HEK293T (cell line): ENCODE data around the gene NIP7.

Source experiments
- CTCF ChIA-PET: fragments of 350-600 bp; formaldehyde crosslinking; extraction: SDS; loops from one replicate; lab custom pipeline; 2021; ENCODE audit warnings: antibody characterized with exemption, inconsistent platforms; lab: Yijun Ruan, JAX
- POLR2A ChIA-PET: fragments of 350-600 bp; formaldehyde crosslinking; extraction: SDS; loops from one replicate; lab custom pipeline; 2020; ENCODE audit warnings: antibody characterized with exemption, inconsistent platforms; lab: Yijun Ruan, JAX
- DNase-seq: peaks from one replicate; pipeline ENCODE4 v3.0.0; 2012; ENCODE audit warnings: mixed read lengths; ENCODE audit errors: extremely low spot score
- ARNT ChIP-seq: fragments of 450-650 bp; IDR thresholded peaks from 2 replicates; pipeline ENCODE4 v1.6.1; 2017; ENCODE audit warnings: mild to moderate bottlenecking
- BHLHE40 ChIP-seq: fragments of 450-650 bp; IDR thresholded peaks from 2 replicates; pipeline ENCODE4 v1.6.1; 2016; ENCODE audit warnings: mild to moderate bottlenecking, moderate library complexity, borderline replicate concordance
- CTBP1 ChIP-seq: fragments of 450-650 bp; IDR thresholded peaks from 2 replicates; pipeline ENCODE4 v1.6.1; 2016; ENCODE audit warnings: borderline replicate concordance
- ELF4 ChIP-seq: fragments of 450-650 bp; IDR thresholded peaks from 2 replicates; pipeline ENCODE4 v1.6.1; 2017; ENCODE audit warnings: antibody characterized with exemption
- FOXA1 ChIP-seq: fragments of 450-650 bp; IDR thresholded peaks from 2 replicates; pipeline ENCODE4 v1.6.1; 2016; ENCODE audit warnings: mild to moderate bottlenecking
- FOXK2 ChIP-seq: fragments of 450-650 bp; IDR thresholded peaks from 2 replicates; pipeline ENCODE4 v1.6.1; 2016; ENCODE audit warnings: mild to moderate bottlenecking
- FOXM1 ChIP-seq: fragments of 450-650 bp; IDR thresholded peaks from 2 replicates; pipeline ENCODE4 v1.6.1; 2017; ENCODE audit warnings: mild to moderate bottlenecking, borderline replicate concordance
- HDGF ChIP-seq: fragments of 450-650 bp; IDR thresholded peaks from 2 replicates; pipeline ENCODE4 v1.6.1; 2017; ENCODE audit warnings: antibody characterized with exemption, borderline replicate concordance
- L3MBTL2 ChIP-seq: fragments of 450-650 bp; conservative IDR thresholded peaks from 2 replicates; pipeline ENCODE4 v1.6.1; 2016; ENCODE audit warnings: mild to moderate bottlenecking
- LEF1 ChIP-seq: fragments of 450-650 bp; IDR thresholded peaks from 2 replicates; pipeline ENCODE4 v1.6.1; 2017; ENCODE audit warnings: mild to moderate bottlenecking, borderline replicate concordance
- NFRKB ChIP-seq: fragments of 450-650 bp; IDR thresholded peaks from 2 replicates; pipeline ENCODE4 v1.6.1; 2016; ENCODE audit warnings: mild to moderate bottlenecking, moderate library complexity
- PKNOX1 ChIP-seq: fragments of 450-650 bp; IDR thresholded peaks from 2 replicates; pipeline ENCODE4 v1.6.1; 2016
- SP1 ChIP-seq: fragments of 450-650 bp; IDR thresholded peaks from 2 replicates; pipeline ENCODE4 v1.6.1; 2017
- SUZ12 ChIP-seq: fragments of 450-650 bp; IDR thresholded peaks from 2 replicates; pipeline ENCODE4 v1.6.1; 2016; ENCODE audit warnings: mild to moderate bottlenecking
- TARDBP ChIP-seq: fragments of 450-650 bp; IDR thresholded peaks from 2 replicates; pipeline ENCODE4 v1.6.1; 2016
- ZNF384 ChIP-seq: fragments of 450-650 bp; IDR thresholded peaks from 2 replicates; pipeline ENCODE4 v1.6.1; 2016

NIP7 gene

GRCh38 chr16:69371564-69371963 is 32.0 kb downstream of the NIP7 start:
- TF ChIP-seq PKNOX1 (no peak), NFRKB (no peak), HDGF (no peak), ARNT (no peak), LEF1 (no peak), FOXA1 (no peak), CTBP1 (no peak), FOXK2 (no peak), ZNF384 (no peak), ELF4 (no peak)
- CTCF ChIA-PET, result no interaction called here
- no peak for DNase-seq
- POLR2A ChIA-PET, result no interaction called here

- ChIA-PET CTCF (no interaction called here), POLR2A (interaction anchor here (0.9 kb wide), 1 partner anchor 10 kb away, joined by 3 read pairs; no protein-coding TSS in a partner anchor)
- TF ChIP-seq LEF1 (no peak), SUZ12 (no peak), CTBP1 (no peak), ZNF384 (no peak), FOXM1 (no peak), FOXA1 (no peak)
- no peak for DNase-seq
These were observed 33.4 kb downstream of the NIP7 start for GRCh38 chr16:69373019-69373418.

- DNase-seq, result no peak
- POLR2A ChIA-PET, result no interaction called here
- TF ChIP-seq FOXM1 (no peak), L3MBTL2 (no peak), SP1 (no peak), ZNF384 (no peak), NFRKB (no peak), ELF4 (no peak), HDGF (no peak), CTBP1 (no peak), FOXK2 (no peak), LEF1 (no peak), TARDBP (no peak), FOXA1 (no peak)
- CTCF ChIA-PET, result no interaction called here
These were observed 37.0 kb downstream of the NIP7 start for GRCh38 chr16:69376393-69377059.

- no peak for DNase-seq
- TF ChIP-seq BHLHE40, result no peak
- no peak for TF ChIP-seq ZNF384
- no peak for TF ChIP-seq ARNT
- TF ChIP-seq L3MBTL2, result no peak
- POLR2A ChIA-PET, result no interaction called here
- CTCF ChIA-PET, result no interaction called here
These were observed 38.5 kb downstream of the NIP7 start for GRCh38 chr16:69378036-69378435.

- CTCF ChIA-PET, result no interaction called here
- TF ChIP-seq FOXM1 (no peak), NFRKB (no peak), ZNF384 (no peak), LEF1 (no peak), HDGF (no peak), FOXK2 (no peak), SUZ12 (no peak), TARDBP (no peak), ELF4 (no peak)
- POLR2A ChIA-PET, result no interaction called here
- no peak for DNase-seq
These were observed 39.2 kb downstream of the NIP7 start for GRCh38 chr16:69378760-69379159.

- ChIA-PET POLR2A (no interaction called here), CTCF (interaction anchor here (0.7 kb wide), 1 partner anchor 15 kb away, joined by 5 read pairs; no protein-coding TSS in a partner anchor)
- no peak for TF ChIP-seq SP1
- TF ChIP-seq LEF1, result no peak
- TF ChIP-seq PKNOX1, result no peak
- no peak for TF ChIP-seq FOXK2
- no peak for TF ChIP-seq FOXA1
- TF ChIP-seq CTBP1, result no peak
- TF ChIP-seq ARNT, result no peak
- no peak for TF ChIP-seq SUZ12
- no peak for TF ChIP-seq TARDBP
- TF ChIP-seq NFRKB, result no peak
- no peak for TF ChIP-seq FOXM1
- TF ChIP-seq L3MBTL2, result no peak
- TF ChIP-seq ZNF384, result no peak
- TF ChIP-seq HDGF, result no peak
- TF ChIP-seq BHLHE40, result no peak
- no peak for TF ChIP-seq ELF4
- no peak for DNase-seq
These were observed 41.7 kb downstream of the NIP7 start for GRCh38 chr16:69381231-69381630.

GRCh38 chr16:69382421-69382820 is 42.8 kb downstream of the NIP7 start:
- TF ChIP-seq TARDBP (no peak), PKNOX1 (no peak), NFRKB (no peak), BHLHE40 (no peak), FOXM1 (no peak)
- ChIA-PET POLR2A (interaction anchor here (1.3 to 1.7 kb wide), 2 partner anchors 9 to 43 kb away, joined by 3 read pairs; no protein-coding TSS in a partner anchor), CTCF (no interaction called here)
- no peak for DNase-seq
